H1 (cell line): ENCODE data around the gene CFDP1. TPM values are rescaled to one million over a fixed set of nuclear protein-coding genes. Genes with fewer than 3 reads are reported as not detected.

ENCODE experiments used
- CTCF ChIA-PET: fragments of 300-600 bp; sonication (Branson Sonifier 250); formaldehyde crosslinking; loops from one replicate; lab custom pipeline; 2021; ENCODE audit not compliant: partially characterized antibody; lab: Charles Lee
- POLR2A ChIA-PET: fragments of 300-600 bp; sonication (Branson Sonifier 250); formaldehyde crosslinking; loops from one replicate; lab custom pipeline; 2021; ENCODE audit warnings: inconsistent platforms; ENCODE audit not compliant: partially characterized antibody; lab: Charles Lee
- DNase-seq, 2 experiments: peaks; one replicate each; pipeline versions ENCODE4 v3.0.0 to v3.0.0-alpha.2; 2010 to 2022; ENCODE audit warnings: low spot score in 2 of 2, low read depth in 1 of 2, mixed read lengths in 1 of 2
- FAIRE-seq: peaks from 2 replicates; lab custom pipeline; 2011; peaks lifted over from hg19 to GRCh38; lab: Jason Lieb, UNC
- H2AFZ ChIP-seq: 2 replicates; pipeline ENCODE4 v1.8.1; 2012; ENCODE audit warnings: low read length, inconsistent platforms
- H2AK5ac ChIP-seq: 2 replicates; pipeline ENCODE4 v1.6.1; 2013; ENCODE audit warnings: low read depth, low read length
- H2BK120ac ChIP-seq: replicated peaks from 2 replicates; pipeline ENCODE3; 2013; ENCODE audit warnings: low read depth, low read length, inconsistent platforms
- H2BK12ac ChIP-seq: 2 replicates; pipeline ENCODE4 v1.6.1; 2013; ENCODE audit warnings: low read depth, low read length
- H2BK15ac ChIP-seq: 2 replicates; pipeline ENCODE4 v1.6.1; 2013; ENCODE audit warnings: low read length
- H2BK20ac ChIP-seq: 2 replicates; pipeline ENCODE4 v1.6.1; 2013; ENCODE audit warnings: low read length
- H2BK5ac ChIP-seq: 2 replicates; pipeline ENCODE4 v1.6.1; 2013; ENCODE audit warnings: low read depth, low read length
- H3K14ac ChIP-seq: 2 replicates; pipeline ENCODE4 v1.6.1; 2013; ENCODE audit warnings: inconsistent platforms; ENCODE audit not compliant: insufficient read length
- H3K18ac ChIP-seq: 2 replicates; pipeline ENCODE4 v1.6.1; 2013; ENCODE audit warnings: low read length; ENCODE audit errors: extremely low read depth
- H3K23ac ChIP-seq: 2 replicates; pipeline ENCODE4 v1.6.1; 2013; ENCODE audit warnings: inconsistent platforms; ENCODE audit not compliant: insufficient read length
- H3K23me2 ChIP-seq: 2 replicates; pipeline ENCODE4 v1.6.1; 2013; ENCODE audit warnings: low read depth, low read length
- H3K27ac ChIP-seq: 2 replicates; pipeline ENCODE4 v1.6.1; 2011; ENCODE audit warnings: low read depth, low read length, inconsistent platforms
- H3K27me3 ChIP-seq, 4 experiments: replicated peaks in 1 of 4; 1 replicate in 1 of 4; 2 replicates in 3 of 4; pipeline versions ENCODE4 v1.6.1 to v1.8.1; 2011 to 2013; ENCODE audit warnings: low read length in 3 of 4, mild to moderate bottlenecking in 3 of 4, inconsistent platforms in 2 of 4, mixed read lengths in 2 of 4, moderate library complexity in 1 of 4; ENCODE audit not compliant: control insufficient read depth in 3 of 4, insufficient read depth in 3 of 4; ENCODE audit errors: extremely low read depth in 1 of 4
- H3K36me3 ChIP-seq, 4 experiments: 2 replicates each; pipeline versions ENCODE4 v1.6.1 to v1.8.1; 2011 to 2013; ENCODE audit warnings: mild to moderate bottlenecking in 4 of 4, low read length in 3 of 4, moderate library complexity in 2 of 4, control low read depth in 1 of 4, inconsistent platforms in 1 of 4; ENCODE audit not compliant: insufficient read depth in 4 of 4, control insufficient read depth in 2 of 4
- H3K4ac ChIP-seq: replicated peaks from 2 replicates; pipeline ENCODE3; 2013; ENCODE audit warnings: low read length, low read depth, mixed read lengths, inconsistent platforms; ENCODE audit not compliant: insufficient read length
- H3K4me1 ChIP-seq, 4 experiments: replicated peaks in 1 of 4; 1 replicate in 1 of 4; 2 replicates in 3 of 4; pipeline versions ENCODE4 v1.6.1 to v1.8.1; 2011 to 2013; ENCODE audit warnings: low read length in 3 of 4, inconsistent platforms in 2 of 4, mixed read lengths in 1 of 4; ENCODE audit not compliant: insufficient read depth in 4 of 4, control insufficient read depth in 3 of 4
- H3K4me2 ChIP-seq, 2 experiments: 2 replicates each; pipeline versions ENCODE4 v1.6.1 to v1.8.1; 2011 to 2013; ENCODE audit warnings: low read depth in 2 of 2, low read length in 2 of 2, control low read depth in 1 of 2, inconsistent platforms in 1 of 2, mild to moderate bottlenecking in 1 of 2; ENCODE audit not compliant: insufficient read depth in 1 of 2
- H3K4me3 ChIP-seq, 4 experiments: fragments of 200-600, 300-600 bp in 1 of 4; sonication (generic), shearing (Covaris generic), sonication (Bioruptor Twin) in 1 of 4; 2 replicates each; pipeline versions ENCODE4 v1.5.1 to v1.8.1; 2011 to 2016; ENCODE audit warnings: low read length in 4 of 4, low read depth in 3 of 4, control low read depth in 2 of 4, inconsistent platforms in 2 of 4, mild to moderate bottlenecking in 2 of 4, mixed read lengths in 1 of 4, moderate library complexity in 1 of 4; ENCODE audit not compliant: insufficient read depth in 2 of 4; ENCODE audit errors: extremely low read depth in 1 of 4
- H3K56ac ChIP-seq: replicated peaks from 2 replicates; pipeline ENCODE3; 2013; ENCODE audit warnings: low read depth, mild to moderate bottlenecking, mixed read lengths, low read length, inconsistent platforms; ENCODE audit not compliant: insufficient read length
- H3K79me1 ChIP-seq: 2 replicates; pipeline ENCODE4 v1.6.1; 2013; ENCODE audit warnings: low read depth, low read length, control low read depth
- H3K79me2 ChIP-seq, 2 experiments: 2 replicates each; pipeline versions ENCODE4 v1.6.1 to v1.8.1; 2012 to 2013; ENCODE audit warnings: low read length in 2 of 2, mild to moderate bottlenecking in 2 of 2, inconsistent platforms in 1 of 2; ENCODE audit not compliant: insufficient read depth in 2 of 2, control insufficient read depth in 1 of 2
- H3K9ac ChIP-seq, 4 experiments: replicated peaks in 1 of 4; 1 replicate in 1 of 4; 2 replicates in 3 of 4; pipeline versions ENCODE4 v1.6.1 to v1.8.1; 2011 to 2013; ENCODE audit warnings: low read depth in 3 of 4, low read length in 3 of 4, control low read depth in 2 of 4, mild to moderate bottlenecking in 2 of 4, moderate library complexity in 2 of 4, inconsistent platforms in 1 of 4; ENCODE audit errors: extremely low read depth in 1 of 4
- H3K9me3 ChIP-seq, 2 experiments: 2 replicates each; pipeline versions ENCODE4 v1.6.1 to v1.8.1; 2012 to 2013; ENCODE audit warnings: mild to moderate bottlenecking in 2 of 2, moderate library complexity in 2 of 2, control low read depth in 1 of 2, inconsistent platforms in 1 of 2, low read depth in 1 of 2, low read length in 1 of 2, mixed read lengths in 1 of 2; ENCODE audit not compliant: insufficient read depth in 2 of 2
- H4K20me1 ChIP-seq, 2 experiments: replicated peaks in 1 of 2; 2 replicates each; pipeline versions ENCODE3 to v1.8.1; 2011 to 2013; ENCODE audit warnings: inconsistent platforms in 2 of 2, low read length in 2 of 2, mild to moderate bottlenecking in 1 of 2; ENCODE audit not compliant: insufficient read depth in 2 of 2, control insufficient read depth in 1 of 2
- H4K5ac ChIP-seq: 2 replicates; pipeline ENCODE4 v1.6.1; 2013; ENCODE audit warnings: low read length, low read depth, mixed read lengths, inconsistent platforms; ENCODE audit not compliant: insufficient read length
- H4K8ac ChIP-seq: 2 replicates; pipeline ENCODE4 v1.8.0; 2013; ENCODE audit warnings: mild to moderate bottlenecking, moderate library complexity, low read length, inconsistent platforms; ENCODE audit not compliant: insufficient read depth; ENCODE audit errors: extremely low read depth
- H4K91ac ChIP-seq: replicated peaks from 2 replicates; pipeline ENCODE3; 2013; ENCODE audit warnings: low read length, mixed read lengths, inconsistent platforms; ENCODE audit not compliant: insufficient read length
- ATF3 ChIP-seq: IDR thresholded peaks from 2 replicates; pipeline ENCODE4 v1.6.1; 2011; ENCODE audit warnings: low read depth, mild to moderate bottlenecking, low read length; ENCODE audit not compliant: insufficient read depth
- CBX8 ChIP-seq: fragments of 300-800, 300-1000 bp; sonication (generic); IDR thresholded peaks from 2 replicates; pipeline ENCODE4 v1.7.1; 2016; ENCODE audit warnings: low read depth, low read length, borderline replicate concordance
- CREB1 ChIP-seq: IDR thresholded peaks from 2 replicates; pipeline ENCODE4 v1.6.1; 2012; ENCODE audit warnings: inconsistent platforms
- CTCF ChIP-seq, 3 experiments: IDR thresholded peaks; 1 replicate in 2 of 3; 2 replicates in 1 of 3; pipeline versions ENCODE4 v1.5.1 to v1.6.1; 2011; ENCODE audit warnings: low read length in 3 of 3, mild to moderate bottlenecking in 3 of 3, inconsistent platforms in 2 of 3, low read depth in 1 of 3, moderate library complexity in 1 of 3; ENCODE audit not compliant: insufficient read depth in 1 of 3; ENCODE audit errors: control extremely low read depth in 1 of 3
- KDM1A ChIP-seq: fragments of 200-600, 300-600 bp; sonication (generic); IDR thresholded peaks from 2 replicates; pipeline ENCODE4 v1.7.1; 2016; ENCODE audit warnings: mild to moderate bottlenecking, low read length, borderline replicate concordance
- KDM4A ChIP-seq: IDR thresholded peaks from one replicate; pipeline ENCODE4 v1.7.1; 2012; ENCODE audit warnings: low read depth, mild to moderate bottlenecking, moderate library complexity, low read length, inconsistent platforms; ENCODE audit not compliant: severe bottlenecking
- SP2 ChIP-seq: IDR thresholded peaks from 2 replicates; pipeline ENCODE4 v1.6.1; 2012; ENCODE audit warnings: mild to moderate bottlenecking, low read length, inconsistent platforms
- SUZ12 ChIP-seq: fragments of 200-600 bp; sonication (generic); IDR thresholded peaks from 2 replicates; pipeline ENCODE4 v1.6.1; 2012; ENCODE audit warnings: mild to moderate bottlenecking, inconsistent platforms, low read length, moderate library complexity, mixed read lengths
- WGBS, 2 experiments: shearing (Covaris generic) in 1 of 2; methylation state at CpG; one replicate each; pipeline versions ENCODE4 v1.1.6 to v1.1.7; 2013 to 2015; ENCODE audit warnings: low lambda C conversion rate in 2 of 2, mixed read lengths in 2 of 2, inconsistent platforms in 1 of 2, low coverage in 1 of 2, missing lambda C conversion rate in 1 of 2; ENCODE audit not compliant: insufficient replicate concordance in 2 of 2, insufficient coverage in 1 of 2, insufficient read length in 1 of 2; ENCODE audit errors: extremely low coverage in 1 of 2, missing lambda C conversion rate in 1 of 2; 5-methylcytosine and 5-hydroxymethylcytosine counted together
- polyA plus RNA-seq, 7 experiments: library from polyadenylated mRNA; depleted of rRNA in 3 of 7; stranded (reverse) in 5 of 7; unstranded in 2 of 7; fragments of >200 nt in 5 of 7; fragments of 200-250 nt in 2 of 7; gene quantifications; 1 replicate in 5 of 7; 2 replicates in 1 of 7; 4 replicates in 1 of 7; pipeline versions ENCODE4 v1.2.1 to v1.2.3, GENCODE V29; 2011 to 2013; ENCODE audit warnings: missing spikeins in 2 of 7, mixed read lengths in 2 of 7
- total RNA-seq: library from RNA; stranded (reverse); fragmentation: NEBNext Ultra II Directional; extraction: Animal tissue kit (Norgen Biotek cat#: 25700); gene quantifications from 2 replicates; pipeline ENCODE4 v1.2.1, GENCODE V29; 2021

The CFDP1 gene
- total and polyA plus RNA-seq, 2 of the 8 experiments (the other 6 are each of a cell fraction or from before 2014, with no cell fraction given): 25.5 to 77.3 TPM

- no peak within 1 kb of the TSS for H3K4ac ChIP-seq
- peak within 1 kb of the TSS; percentile 55 to 91 (median 88) for H3K4me3 ChIP-seq
- CTCF ChIA-PET: interaction anchor here (0.8 to 9.6 kb wide), 44 partner anchors 8 to 604 kb away, joined by 3 to 181 read pairs (median 4); partner anchors contain the start of genes ADAT1, CFDP1, CHST5 and CHST6
- no peak within 1 kb of the TSS for H2AK5ac ChIP-seq
- POLR2A ChIA-PET: interaction anchor here (0.7 to 2.7 kb wide), 9 partner anchors 10 to 185 kb away, joined by 3 to 23 read pairs (median 3); partner anchors contain the start of genes CFDP1 and CHST6
- FAIRE-seq (no peak), DNase-seq (peak; percentile 94 to 99)
- no peak within 1 kb of the TSS for H2BK15ac ChIP-seq
- peak within 1 kb of the TSS; percentile 30; the same call in 1 of the 2 replicates for H2AFZ ChIP-seq
- H3K23ac ChIP-seq: no peak within 1 kb of the TSS
- peak within 1 kb of the TSS; percentile 93 for H4K91ac ChIP-seq
- H3K4me2 ChIP-seq: peak within 1 kb of the TSS; percentile 75 to 77
- H4K20me1 ChIP-seq: peaks cover 5 to 16% of the 10 kb centered on the region in 2 experiments
- peak within 1 kb of the TSS; percentile 98 for H4K5ac ChIP-seq
- WGBS, 2 experiments: 1% methylated on average over 72 of the region's 89 CpGs; no CpG with 5 or more reads in 1 of the 2 experiments
- no peak within 1 kb of the TSS for H2BK20ac ChIP-seq
- H3K36me3 ChIP-seq: no peaks in the 10 kb centered on the region
- no peak within 1 kb of the TSS for H3K14ac ChIP-seq
- peak within 1 kb of the TSS; percentile 92 for H3K27ac ChIP-seq
- H3K56ac ChIP-seq: peak within 1 kb of the TSS; percentile 93
- peaks cover 3 to 44% of the 10 kb centered on the region in 2 experiments for H3K79me2 ChIP-seq
- H3K9ac ChIP-seq: peak within 1 kb of the TSS; percentile 55 to 98 (median 88)
- H3K27me3 ChIP-seq: no peaks in the 10 kb centered on the region
- H2BK120ac ChIP-seq: no peak within 1 kb of the TSS
- H3K9me3 ChIP-seq: no peaks in the 10 kb centered on the region
- 0 out of 2 replicates have a peak, but pooled peaks cover 1% of the 10 kb centered on the region for H3K23me2 ChIP-seq
- no peak within 1 kb of the TSS for H2BK12ac ChIP-seq
- H3K79me1 ChIP-seq: peaks cover 4% of the 10 kb centered on the region; the same call in 1 of the 2 replicates
- H3K18ac ChIP-seq: peak within 1 kb of the TSS; percentile 99
- H2BK5ac ChIP-seq: peak within 1 kb of the TSS; percentile 98
- peak within 1 kb of the TSS; percentile 96 for H4K8ac ChIP-seq
- H3K4me1 ChIP-seq: peaks cover 0 to 2% (median 2%) of the 10 kb centered on the region in 4 experiments; a peak in 1 of 7 replicates
- TF ChIP-seq SUZ12 (no peak), ATF3 (peak; percentile 75), KDM1A (no peak), CBX8 (no peak), KDM4A (peak; percentile 93), SP2 (peak; percentile 53), CREB1 (peak; percentile 84), CTCF (IDR thresholded peaks at IDR 0.05; ENCODE audit: control extremely low read depth in 1 of 3, insufficient read depth in 1 of 3, low read depth in 1 of 3, low read length in 3 of 3) (peak; percentile 98 to 100 (median 99))
These were observed 31.0 kb upstream of the CFDP1 start, which contains the start of gene TMEM170A for GRCh38 chr16:75464122-75464918. TSS of gene TMEM170A (minus strand) at chr16:75464689. CDS start at chr16:75464600, 89 bp downstream.
